ENCODE measurements around the gene SERINC1. TPM values are rescaled to one million over a fixed set of nuclear protein-coding genes. Genes with fewer than 3 reads are reported as not detected.

SERINC1 gene
- total and polyA plus RNA-seq, 9 of the 15 experiments (the other 6 are each of a cell fraction or from before 2014, with no cell fraction given), result 28.8 to 64.6 (median 39.7) TPM

DNA sequence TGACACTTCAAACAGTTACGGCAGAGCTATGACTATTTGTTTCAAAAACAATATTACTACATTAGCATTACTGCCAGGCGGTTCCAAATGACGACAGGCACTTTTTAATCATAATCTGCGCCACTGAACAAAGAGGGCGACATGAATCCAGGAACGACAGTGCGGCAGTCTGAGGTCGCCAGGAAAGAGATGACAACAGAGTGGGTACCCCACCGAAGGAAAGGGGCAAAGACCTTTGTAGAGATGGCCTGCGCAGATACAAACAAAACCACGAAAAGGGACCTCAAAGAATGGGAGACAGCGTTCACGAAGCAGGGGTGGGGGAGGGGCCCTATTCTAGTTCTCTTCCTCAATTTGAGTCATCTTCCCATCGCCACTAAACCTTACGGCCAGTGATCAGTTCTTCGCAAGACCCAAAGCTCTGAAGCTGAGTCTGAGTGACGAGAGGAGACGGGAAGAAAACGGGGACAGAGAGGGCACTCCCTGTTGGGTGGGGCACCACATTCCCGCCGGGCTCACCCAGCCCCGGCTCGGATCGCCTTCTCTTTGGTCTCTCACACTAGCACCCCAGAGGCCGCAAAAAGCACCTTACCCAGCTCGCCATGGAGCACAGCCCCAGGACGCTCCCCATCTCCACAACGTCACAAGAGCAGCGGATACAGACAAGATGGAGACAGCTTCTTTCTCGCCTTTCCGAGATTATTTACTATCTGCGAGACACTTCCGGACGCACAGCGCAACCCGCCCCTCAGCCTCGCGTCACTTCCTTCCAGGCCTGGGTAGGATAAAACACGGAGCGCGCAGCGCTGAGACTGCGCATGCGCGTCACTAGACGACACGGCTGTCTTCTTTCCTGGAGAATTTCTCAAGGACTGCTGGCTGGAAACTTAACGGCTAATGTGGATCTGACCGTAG is at the start of gene SERINC1 (continued):
- TF ChIP-seq, protein P1, sequence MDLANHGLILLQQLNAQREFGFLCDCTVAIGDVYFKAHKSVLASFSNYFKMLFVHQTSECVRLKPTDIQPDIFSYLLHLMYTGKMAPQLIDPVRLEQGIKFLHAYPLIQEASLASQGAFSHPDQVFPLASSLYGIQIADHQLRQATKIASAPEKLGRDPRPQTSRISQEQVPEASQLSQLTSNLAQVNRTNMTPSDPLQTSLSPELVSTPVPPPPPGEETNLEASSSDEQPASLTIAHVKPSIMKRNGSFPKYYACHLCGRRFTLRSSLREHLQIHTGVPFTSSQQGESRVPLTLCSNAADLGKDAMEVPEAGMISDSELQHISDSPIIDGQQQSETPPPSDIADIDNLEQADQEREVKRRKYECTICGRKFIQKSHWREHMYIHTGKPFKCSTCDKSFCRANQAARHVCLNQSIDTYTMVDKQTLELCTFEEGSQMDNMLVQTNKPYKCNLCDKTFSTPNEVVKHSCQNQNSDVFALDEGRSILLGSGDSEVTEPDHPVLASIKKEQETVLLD (IDR thresholded peaks at IDR 0.05), result peak; percentile 99
- peak; percentile 33; the same call in 1 of the 2 replicates for TF ChIP-seq FOXP1 (CRISPR knock-in tag; IDR thresholded peaks at IDR 0.05)
- TF ChIP-seq ZNF77 (CRISPR knock-in tag; IDR thresholded peaks at IDR 0.05), result no peak
- TF ChIP-seq, protein P2, sequence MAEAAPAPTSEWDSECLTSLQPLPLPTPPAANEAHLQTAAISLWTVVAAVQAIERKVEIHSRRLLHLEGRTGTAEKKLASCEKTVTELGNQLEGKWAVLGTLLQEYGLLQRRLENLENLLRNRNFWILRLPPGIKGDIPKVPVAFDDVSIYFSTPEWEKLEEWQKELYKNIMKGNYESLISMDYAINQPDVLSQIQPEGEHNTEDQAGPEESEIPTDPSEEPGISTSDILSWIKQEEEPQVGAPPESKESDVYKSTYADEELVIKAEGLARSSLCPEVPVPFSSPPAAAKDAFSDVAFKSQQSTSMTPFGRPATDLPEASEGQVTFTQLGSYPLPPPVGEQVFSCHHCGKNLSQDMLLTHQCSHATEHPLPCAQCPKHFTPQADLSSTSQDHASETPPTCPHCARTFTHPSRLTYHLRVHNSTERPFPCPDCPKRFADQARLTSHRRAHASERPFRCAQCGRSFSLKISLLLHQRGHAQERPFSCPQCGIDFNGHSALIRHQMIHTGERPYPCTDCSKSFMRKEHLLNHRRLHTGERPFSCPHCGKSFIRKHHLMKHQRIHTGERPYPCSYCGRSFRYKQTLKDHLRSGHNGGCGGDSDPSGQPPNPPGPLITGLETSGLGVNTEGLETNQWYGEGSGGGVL (CRISPR knock-in tag; IDR thresholded peaks at IDR 0.05), result no peak
- TF ChIP-seq SAFB2 (IDR thresholded peaks at IDR 0.05; ENCODE audit: borderline replicate concordance, low read depth, low read length, severe bottlenecking), result no peak
- TF ChIP-seq NFIX (CRISPR knock-in tag; IDR thresholded peaks at IDR 0.05; ENCODE audit: low read depth), result no peak
- TF ChIP-seq NR4A1 (CRISPR knock-in tag; IDR thresholded peaks at IDR 0.05), result no peak
- TF ChIP-seq NR4A1 (tag; IDR thresholded peaks at IDR 0.05), result 0 out of 2 replicates have a peak, but pooled peaks have one; percentile 36
- TF ChIP-seq TCFL5 (CRISPR knock-in tag; conservative IDR thresholded peaks at IDR 0.05), result no peak
- peak; percentile 76 for TF ChIP-seq ELF1 (tag; IDR thresholded peaks at IDR 0.05)
- TF ChIP-seq, protein P3, sequence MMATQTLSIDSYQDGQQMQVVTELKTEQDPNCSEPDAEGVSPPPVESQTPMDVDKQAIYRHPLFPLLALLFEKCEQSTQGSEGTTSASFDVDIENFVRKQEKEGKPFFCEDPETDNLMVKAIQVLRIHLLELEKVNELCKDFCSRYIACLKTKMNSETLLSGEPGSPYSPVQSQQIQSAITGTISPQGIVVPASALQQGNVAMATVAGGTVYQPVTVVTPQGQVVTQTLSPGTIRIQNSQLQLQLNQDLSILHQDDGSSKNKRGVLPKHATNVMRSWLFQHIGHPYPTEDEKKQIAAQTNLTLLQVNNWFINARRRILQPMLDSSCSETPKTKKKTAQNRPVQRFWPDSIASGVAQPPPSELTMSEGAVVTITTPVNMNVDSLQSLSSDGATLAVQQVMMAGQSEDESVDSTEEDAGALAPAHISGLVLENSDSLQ (IDR thresholded peaks at IDR 0.05), result peak; percentile 87
- TF ChIP-seq, protein P4, sequence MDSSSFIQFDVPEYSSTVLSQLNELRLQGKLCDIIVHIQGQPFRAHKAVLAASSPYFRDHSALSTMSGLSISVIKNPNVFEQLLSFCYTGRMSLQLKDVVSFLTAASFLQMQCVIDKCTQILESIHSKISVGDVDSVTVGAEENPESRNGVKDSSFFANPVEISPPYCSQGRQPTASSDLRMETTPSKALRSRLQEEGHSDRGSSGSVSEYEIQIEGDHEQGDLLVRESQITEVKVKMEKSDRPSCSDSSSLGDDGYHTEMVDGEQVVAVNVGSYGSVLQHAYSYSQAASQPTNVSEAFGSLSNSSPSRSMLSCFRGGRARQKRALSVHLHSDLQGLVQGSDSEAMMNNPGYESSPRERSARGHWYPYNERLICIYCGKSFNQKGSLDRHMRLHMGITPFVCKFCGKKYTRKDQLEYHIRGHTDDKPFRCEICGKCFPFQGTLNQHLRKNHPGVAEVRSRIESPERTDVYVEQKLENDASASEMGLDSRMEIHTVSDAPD (CRISPR knock-in tag; IDR thresholded peaks at IDR 0.05), result no peak
- TF ChIP-seq KLF16 (IDR thresholded peaks at IDR 0.05), result no peak
- TF ChIP-seq SMARCB1 (IDR thresholded peaks at IDR 0.05; ENCODE audit: insufficient read length, low read depth), result no peak
- no peak for TF ChIP-seq ZNF584 (CRISPR knock-in tag; IDR thresholded peaks at IDR 0.05; ENCODE audit: low read depth)
- TF ChIP-seq TAF1 (IDR thresholded peaks at IDR 0.05; ENCODE audit: control insufficient read depth, extremely low read depth, insufficient read depth, low read length, severe bottlenecking), result peak; percentile 77
- no peak for TF ChIP-seq SNIP1 (IDR thresholded peaks at IDR 0.05; ENCODE audit: low read depth)
- peak in 1 of 2 experiments; percentile 79; a peak in 2 of 4 replicates for TF ChIP-seq TEAD1 (CRISPR knock-in tag; IDR thresholded peaks at IDR 0.05)
- TF ChIP-seq ZNF134 (CRISPR knock-in tag; conservative IDR thresholded peaks at IDR 0.05), result no peak
- TF ChIP-seq, protein P5, sequence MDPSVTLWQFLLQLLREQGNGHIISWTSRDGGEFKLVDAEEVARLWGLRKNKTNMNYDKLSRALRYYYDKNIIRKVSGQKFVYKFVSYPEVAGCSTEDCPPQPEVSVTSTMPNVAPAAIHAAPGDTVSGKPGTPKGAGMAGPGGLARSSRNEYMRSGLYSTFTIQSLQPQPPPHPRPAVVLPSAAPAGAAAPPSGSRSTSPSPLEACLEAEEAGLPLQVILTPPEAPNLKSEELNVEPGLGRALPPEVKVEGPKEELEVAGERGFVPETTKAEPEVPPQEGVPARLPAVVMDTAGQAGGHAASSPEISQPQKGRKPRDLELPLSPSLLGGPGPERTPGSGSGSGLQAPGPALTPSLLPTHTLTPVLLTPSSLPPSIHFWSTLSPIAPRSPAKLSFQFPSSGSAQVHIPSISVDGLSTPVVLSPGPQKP (CRISPR knock-in tag; IDR thresholded peaks at IDR 0.05), result no peak
- peak; percentile 97 for TF ChIP-seq NRF1 (conservative IDR thresholded peaks at IDR 0.05 in 1 of 2, IDR thresholded peaks at IDR 0.05 in 1 of 2)
